ENCODE data around the gene TRPM1.

- TF ChIP-seq, protein P1, sequence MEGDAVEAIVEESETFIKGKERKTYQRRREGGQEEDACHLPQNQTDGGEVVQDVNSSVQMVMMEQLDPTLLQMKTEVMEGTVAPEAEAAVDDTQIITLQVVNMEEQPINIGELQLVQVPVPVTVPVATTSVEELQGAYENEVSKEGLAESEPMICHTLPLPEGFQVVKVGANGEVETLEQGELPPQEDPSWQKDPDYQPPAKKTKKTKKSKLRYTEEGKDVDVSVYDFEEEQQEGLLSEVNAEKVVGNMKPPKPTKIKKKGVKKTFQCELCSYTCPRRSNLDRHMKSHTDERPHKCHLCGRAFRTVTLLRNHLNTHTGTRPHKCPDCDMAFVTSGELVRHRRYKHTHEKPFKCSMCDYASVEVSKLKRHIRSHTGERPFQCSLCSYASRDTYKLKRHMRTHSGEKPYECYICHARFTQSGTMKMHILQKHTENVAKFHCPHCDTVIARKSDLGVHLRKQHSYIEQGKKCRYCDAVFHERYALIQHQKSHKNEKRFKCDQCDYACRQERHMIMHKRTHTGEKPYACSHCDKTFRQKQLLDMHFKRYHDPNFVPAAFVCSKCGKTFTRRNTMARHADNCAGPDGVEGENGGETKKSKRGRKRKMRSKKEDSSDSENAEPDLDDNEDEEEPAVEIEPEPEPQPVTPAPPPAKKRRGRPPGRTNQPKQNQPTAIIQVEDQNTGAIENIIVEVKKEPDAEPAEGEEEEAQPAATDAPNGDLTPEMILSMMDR (IDR thresholded peaks at IDR 0.05) = no peak
- no peak for TF ChIP-seq ZFX (IDR thresholded peaks at IDR 0.05; ENCODE audit: borderline replicate concordance)
Measured at GRCh38 chr15:31035610-31036009, 65.9 kb downstream of the TRPM1 start.
